Measurements from ENCODE around the gene FBRS.

FBRS gene

GRCh38 chr16:30669026-30669902 is 11.0 kb downstream of the FBRS start:
- no peak overlapping the region for H3K4me3 ChIP-seq (ENCODE audit: low read depth, low read length)
- no peak for DNase-seq (ENCODE audit: low read depth)
- TF ChIP-seq, protein P1, sequence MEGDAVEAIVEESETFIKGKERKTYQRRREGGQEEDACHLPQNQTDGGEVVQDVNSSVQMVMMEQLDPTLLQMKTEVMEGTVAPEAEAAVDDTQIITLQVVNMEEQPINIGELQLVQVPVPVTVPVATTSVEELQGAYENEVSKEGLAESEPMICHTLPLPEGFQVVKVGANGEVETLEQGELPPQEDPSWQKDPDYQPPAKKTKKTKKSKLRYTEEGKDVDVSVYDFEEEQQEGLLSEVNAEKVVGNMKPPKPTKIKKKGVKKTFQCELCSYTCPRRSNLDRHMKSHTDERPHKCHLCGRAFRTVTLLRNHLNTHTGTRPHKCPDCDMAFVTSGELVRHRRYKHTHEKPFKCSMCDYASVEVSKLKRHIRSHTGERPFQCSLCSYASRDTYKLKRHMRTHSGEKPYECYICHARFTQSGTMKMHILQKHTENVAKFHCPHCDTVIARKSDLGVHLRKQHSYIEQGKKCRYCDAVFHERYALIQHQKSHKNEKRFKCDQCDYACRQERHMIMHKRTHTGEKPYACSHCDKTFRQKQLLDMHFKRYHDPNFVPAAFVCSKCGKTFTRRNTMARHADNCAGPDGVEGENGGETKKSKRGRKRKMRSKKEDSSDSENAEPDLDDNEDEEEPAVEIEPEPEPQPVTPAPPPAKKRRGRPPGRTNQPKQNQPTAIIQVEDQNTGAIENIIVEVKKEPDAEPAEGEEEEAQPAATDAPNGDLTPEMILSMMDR (IDR thresholded peaks at IDR 0.05; ENCODE audit: control insufficient read depth, extremely low read depth, insufficient read depth), result no peak

DNA sequence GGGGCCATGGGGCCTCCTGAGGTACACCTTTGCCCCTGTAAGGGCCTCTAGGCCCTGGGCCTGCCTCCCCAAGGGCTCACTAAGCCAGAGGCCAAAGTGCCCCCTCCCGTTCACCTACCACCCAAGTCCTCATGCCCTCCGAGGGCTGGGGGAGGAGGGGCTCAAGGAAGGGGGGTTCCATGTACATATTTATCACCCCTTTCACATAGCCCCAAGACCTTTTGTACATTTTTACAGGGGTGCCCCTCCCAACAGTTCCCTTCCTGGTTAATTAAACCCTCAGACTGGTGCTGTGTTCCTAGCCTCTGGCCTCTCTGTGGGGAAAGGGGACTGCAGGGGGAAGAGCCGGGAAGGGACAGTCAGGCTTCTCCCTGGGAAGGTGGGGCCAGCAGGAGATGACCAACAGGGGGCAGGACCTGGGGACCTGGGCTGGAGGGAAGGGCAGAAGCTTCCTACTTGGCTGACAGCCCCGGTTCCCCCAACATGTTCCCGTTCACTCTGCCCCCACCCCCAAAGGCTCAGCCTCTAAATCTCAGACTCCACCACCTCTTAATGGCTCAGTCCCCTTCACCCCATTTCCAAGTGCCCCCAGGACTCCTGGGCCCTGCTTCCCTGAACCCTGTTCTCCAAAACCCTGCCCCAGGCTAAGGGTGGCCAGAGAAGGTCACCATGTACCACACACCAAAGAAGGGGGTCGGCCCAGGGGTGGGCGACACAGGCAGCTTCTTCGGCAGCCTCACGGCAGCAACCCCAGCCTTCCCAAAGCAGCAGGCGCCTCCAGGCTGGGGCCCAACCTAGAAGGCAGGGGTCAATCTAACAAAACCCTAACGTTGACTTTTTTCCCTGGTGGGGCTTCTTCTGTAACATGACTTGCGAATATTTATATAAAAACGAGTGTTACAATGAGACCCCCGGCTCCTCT is 11.9 kb downstream of the FBRS start:
- TF ChIP-seq, protein P1 (IDR thresholded peaks at IDR 0.05; ENCODE audit: control insufficient read depth, extremely low read depth, insufficient read depth), result no peak
- no peak for DNase-seq (ENCODE audit: low read depth)
- no peak overlapping the region for H3K4me3 ChIP-seq (ENCODE audit: low read depth, low read length)

DNA sequence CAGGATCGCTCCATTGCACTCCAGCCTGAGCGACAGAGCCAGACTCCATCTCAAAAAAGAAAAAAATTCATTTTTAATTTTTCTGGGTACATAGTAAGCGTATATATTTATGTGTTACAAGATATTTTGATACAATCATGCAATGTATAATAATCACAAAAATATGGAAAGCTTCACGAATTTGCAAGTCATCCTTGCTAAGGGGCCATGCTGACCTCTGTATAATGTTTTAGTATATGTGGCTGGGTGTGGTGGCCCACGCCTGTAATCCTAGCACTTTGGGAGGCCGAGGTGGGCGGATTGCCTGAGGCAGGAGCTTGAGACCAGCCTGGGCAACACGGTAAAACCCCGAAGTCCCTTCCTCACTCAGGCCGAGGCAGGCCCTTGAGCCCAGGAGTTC is 16.9 kb downstream of the FBRS start:
- H3K4me3 ChIP-seq (ENCODE audit: low read depth, low read length), result no peak overlapping the region
- DNase-seq (ENCODE audit: low read depth), result no peak
- TF ChIP-seq, protein P1 (IDR thresholded peaks at IDR 0.05; ENCODE audit: control insufficient read depth, extremely low read depth, insufficient read depth), result no peak

DNA sequence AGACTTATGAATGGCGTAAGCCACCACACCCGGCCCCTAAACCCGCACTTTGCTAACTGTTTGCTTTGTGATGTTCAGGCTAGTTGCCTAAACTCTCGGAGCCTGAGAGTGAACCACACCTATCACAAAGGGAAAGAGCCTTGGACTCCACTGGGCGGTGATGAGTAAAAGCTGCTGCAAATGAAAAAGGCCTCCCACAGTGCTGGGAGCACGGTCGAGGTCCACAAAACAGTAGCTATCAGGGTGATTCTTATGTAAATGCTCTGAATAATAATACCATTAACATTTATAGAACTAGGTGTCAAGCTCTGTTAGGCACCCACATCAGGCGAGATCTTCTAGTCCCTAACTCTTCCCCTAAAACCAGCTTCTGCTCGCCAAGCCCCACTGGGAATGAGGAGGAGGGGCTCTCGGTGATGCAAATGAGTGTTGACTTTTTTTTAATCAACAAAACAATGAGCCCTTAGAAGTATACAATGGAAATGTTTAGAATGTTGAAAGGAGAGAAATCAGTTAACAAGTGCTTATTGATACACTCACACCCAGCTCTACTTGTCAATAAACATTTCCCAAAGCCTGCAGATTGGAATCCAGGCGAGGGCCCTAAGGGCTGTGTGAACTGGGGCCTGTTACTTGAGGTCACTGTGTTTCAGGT is 19.8 kb downstream of the FBRS start:
- DNase-seq (ENCODE audit: low read depth), result no peak
- TF ChIP-seq, protein P1 (IDR thresholded peaks at IDR 0.05; ENCODE audit: control insufficient read depth, extremely low read depth, insufficient read depth), result no peak
- no peak overlapping the region for H3K4me3 ChIP-seq (ENCODE audit: low read depth, low read length)

- TF ChIP-seq, protein P1 (IDR thresholded peaks at IDR 0.05; ENCODE audit: control insufficient read depth, extremely low read depth, insufficient read depth), result no peak
These were observed 20.3 kb downstream of the FBRS start for GRCh38 chr16:30678586-30678970.

GRCh38 chr16:30680326-30680725 is 22.1 kb downstream of the FBRS start:
- H3K4me3 ChIP-seq (ENCODE audit: low read depth, low read length), result no peak overlapping the region
- TF ChIP-seq, protein P1 (IDR thresholded peaks at IDR 0.05; ENCODE audit: control insufficient read depth, extremely low read depth, insufficient read depth), result no peak
- no peak for DNase-seq (ENCODE audit: low read depth)

More at GRCh38 chr16:30678586-30678970, 20.3 kb downstream of the FBRS start:
- no peak for DNase-seq (ENCODE audit: low read depth)
- no peak overlapping the region for H3K4me3 ChIP-seq (ENCODE audit: low read depth, low read length)
